NCI-H187 treated with DMSO at 0.1 percent for 48 hours (cell line): ENCODE data around the gene MEDAG.
"Not testable (repeated sequence)": the region's sequence is repeated elsewhere in the genome, so short reads cannot be mapped to it uniquely, and the experiment has no call there.

Source experiments
- DNase-seq: peaks from one replicate; lab custom pipeline; 2025; lab: John Stamatoyannopoulos, UW

Gene MEDAG

DNA sequence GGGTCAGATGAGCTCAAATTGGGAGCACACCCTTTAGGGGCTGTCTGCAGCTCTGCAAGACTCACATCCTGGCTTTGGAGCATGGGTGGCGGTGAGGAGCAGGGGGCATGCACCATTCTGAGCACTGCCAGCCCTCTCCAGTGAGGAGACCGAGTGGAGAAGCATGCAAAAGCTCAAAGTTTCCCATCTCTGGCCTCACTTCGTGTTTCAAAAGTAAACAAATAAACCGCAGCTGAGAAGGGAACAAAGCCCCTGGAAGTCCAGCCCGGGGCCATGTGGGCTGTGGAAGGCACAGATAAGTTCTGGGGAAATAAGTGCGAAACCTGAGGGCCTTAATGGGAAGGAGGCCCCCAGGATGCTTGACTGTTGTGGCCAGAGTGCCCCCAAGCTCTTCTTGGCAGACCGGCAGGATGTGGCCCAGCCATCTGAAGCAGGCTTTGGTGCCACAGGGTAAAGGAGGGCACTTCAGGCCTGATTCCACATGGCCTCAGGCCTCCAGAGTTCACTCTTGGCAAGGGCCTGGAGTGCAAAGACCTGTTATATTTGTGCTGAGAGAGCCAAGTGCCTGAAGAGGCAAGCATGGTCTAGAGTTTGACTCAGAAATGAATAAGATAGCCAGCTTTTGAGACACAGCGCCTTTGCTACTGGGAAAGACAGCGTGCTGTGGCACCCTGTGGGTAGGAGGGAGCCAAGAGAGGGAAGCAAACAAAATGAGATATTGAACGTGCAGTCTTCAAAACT is 1.2 kb downstream of the MEDAG start:
- DNase-seq, result no peak

DNA sequence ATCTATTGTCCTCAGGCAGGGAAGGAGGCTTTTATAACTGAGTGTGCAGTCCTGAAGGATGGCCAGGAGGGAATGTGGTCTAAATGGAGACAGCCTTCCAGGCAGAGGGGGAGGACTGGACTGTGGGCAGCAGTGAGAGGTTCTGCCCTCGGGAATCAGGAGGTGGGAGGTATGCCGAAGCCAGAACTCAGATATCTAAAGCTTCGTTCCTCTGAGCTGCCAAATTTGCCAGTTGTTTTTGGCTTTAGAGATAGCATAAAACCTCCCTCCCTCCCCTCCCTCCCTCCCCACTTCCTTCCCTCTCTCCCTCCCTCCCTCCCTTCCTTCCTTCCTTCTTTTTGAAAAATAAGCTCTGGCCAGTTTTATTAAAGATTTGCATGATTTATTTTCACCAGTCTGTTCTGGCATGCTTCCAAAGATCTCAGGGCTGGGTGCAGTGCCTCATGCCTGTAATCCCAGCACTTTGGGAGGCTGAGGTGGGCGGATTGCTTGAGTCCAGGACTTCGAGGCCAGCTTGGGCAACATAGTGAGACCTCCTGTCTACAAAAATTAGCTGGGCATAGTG is 2.4 kb downstream of the MEDAG start:
- DNase-seq, result no peak

DNA sequence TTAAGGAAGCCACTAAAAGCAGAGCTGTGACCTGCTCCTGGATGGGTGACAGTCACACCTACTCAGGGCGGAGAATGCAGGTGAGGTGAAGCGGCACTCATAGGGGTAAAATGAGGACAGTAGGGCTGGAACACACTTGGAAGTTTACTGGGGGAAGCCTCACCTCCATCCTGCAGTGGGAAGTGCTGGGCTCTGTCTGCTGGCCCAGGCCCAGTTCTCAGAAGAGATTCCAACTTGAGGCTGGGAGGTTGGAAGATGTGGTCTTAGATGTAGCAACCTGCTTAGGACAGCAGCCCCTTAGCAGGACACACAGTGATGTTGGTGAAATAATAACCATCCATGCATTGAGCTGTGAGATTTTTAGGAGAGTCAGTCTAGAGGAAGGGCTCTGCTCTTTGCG is 4.6 kb downstream of the MEDAG start:
- DNase-seq, result no peak

DNA sequence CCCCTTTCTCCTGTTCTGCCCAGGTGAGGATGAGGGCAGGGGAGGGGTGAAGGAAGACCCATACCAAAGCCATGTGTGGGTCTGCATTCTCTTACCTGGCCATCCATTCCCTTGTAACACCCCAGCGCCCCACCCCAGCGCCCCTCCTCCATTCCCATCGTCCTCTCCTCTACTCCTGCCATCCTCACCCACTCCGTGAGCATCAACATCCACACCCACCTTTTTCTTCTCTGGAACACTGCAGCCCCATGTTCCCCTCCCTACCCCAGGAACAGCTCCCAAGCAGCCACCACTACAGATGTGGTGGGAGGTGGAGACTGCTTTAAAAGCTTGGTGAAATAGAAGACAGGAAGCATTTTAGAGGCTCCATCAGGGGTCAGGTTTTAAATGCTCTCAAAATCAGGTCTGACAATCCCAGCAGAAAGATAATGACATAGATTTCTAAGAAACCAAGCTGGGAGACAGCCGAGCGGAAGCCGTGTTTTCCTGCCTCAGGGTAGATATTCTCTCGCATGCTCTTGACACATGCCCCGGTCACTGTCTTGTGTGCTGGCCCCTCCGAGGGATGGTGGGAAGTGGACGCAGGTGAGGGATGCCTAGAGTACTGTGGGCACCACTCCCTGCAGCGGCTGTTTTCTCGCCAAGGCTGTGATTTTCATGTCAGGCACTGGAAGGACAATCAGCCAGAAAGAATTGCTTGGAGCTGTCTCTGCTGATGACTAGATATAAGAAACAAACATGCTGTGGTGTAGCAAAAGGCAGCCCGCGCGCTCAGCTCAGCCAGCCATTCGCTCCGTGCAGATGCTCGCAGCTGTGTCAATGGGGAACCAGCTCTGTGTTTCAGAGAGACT is 9.8 kb downstream of the MEDAG start:
- DNase-seq, result no peak

DNA sequence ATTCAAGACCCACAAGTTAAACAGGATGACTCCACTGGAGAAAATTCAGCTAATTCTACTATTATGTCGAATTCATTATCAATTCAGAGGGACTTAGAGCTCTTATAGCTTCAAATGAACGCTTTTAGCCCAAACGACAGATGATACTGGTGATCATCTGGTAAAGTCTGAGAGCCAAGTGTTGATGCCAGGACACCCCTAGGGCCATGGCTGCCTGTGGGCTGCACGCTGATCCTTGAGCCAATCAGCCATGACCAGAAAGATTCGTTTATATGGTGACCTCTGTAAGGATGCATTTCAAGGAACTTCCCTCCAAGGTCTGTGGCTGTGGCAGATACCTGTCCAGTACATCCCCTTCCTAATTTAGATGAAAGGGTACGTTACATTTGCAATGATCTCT is 10.9 kb downstream of the MEDAG start:
- DNase-seq, result no peak

DNA sequence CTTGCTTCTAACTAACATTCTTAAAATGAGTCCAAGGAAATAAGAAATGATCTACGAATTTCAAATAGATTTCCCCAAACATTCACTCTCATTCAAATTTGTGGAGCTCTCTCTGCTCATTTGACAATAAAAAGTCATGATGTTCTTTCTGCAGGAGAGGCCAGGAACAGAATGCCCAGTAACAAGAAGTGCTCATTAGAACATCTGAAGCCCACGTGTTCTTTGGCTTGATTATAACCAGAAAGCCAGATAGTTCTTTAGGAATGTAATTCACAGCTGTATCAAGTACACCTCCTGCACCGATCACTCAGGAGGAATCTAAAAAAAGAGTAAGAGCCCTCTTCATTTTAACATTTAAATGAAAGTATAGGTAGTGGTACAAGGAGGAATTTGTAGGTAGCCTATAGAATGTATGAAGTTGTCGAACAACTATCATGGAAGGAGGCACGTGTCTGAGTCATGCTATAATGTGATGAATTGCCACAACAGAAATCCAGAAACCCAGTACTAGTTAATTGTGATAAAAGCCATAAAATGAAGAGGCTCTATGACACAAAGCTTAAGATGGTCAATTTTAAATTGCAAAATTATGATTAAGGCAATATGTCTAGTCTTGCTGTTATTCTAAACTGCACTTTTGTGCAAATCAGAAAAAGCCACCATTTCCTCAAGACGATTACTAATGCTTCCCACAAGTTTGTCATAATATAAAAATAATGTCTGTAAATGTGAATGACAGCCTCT is 12.8 kb downstream of the MEDAG start:
- no peak for DNase-seq

DNA sequence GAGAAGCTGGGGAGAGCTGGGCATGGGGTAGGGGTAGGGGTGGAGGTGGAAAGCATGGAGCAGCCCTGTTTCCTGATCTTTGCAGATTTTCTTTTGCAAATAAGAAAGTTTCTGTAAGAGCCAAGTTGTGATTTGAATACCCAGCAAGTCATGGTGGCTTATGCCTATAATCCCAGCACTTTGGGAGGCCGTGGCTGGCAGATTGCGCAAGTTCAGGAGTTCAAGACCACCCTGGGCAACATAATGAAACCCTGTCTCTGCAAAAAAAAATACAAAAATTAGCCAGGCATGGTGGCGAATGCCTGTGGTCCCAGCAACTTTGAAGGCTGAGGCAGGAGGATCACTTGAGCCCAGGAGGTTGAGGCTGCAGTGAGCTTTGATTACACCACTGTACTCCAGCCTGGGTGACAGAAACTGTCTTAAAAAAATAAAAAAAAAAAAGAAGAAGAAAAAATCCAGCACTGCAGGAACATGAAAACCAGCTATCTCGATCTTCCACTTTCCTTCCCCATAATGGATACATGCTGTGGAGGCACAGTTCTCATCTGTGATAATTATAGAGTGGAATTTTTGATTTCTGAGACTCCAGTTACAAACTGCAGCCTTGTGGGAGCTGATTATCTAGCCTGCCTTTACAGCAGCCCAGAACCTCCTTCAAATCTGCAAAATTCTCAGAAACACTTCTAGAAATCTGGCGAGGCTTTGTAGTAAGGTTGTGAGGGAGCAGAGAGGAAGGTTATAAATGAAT is 14.3 kb downstream of the MEDAG start:
- no peak for DNase-seq

DNA sequence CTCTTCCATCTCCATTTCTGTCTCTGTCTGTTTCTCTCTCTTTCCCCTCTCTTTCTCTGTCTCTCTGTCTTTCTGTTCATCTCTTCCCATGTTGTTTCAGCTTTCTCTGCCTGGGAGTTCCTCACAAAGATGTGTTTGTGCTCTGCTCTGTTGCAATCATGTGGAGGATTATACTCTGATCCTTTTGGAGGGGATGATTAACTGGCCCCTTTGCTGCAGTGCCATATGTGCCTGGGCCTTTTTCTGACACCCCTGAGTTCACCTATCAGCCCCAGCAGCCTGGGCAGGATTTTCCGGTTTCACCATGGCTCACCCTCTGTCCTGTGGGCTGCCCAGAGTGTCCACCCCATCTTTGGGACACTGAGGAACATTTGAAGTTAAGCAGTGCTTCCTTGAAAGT is 17.3 kb downstream of the MEDAG start:
- DNase-seq, result no peak

DNA sequence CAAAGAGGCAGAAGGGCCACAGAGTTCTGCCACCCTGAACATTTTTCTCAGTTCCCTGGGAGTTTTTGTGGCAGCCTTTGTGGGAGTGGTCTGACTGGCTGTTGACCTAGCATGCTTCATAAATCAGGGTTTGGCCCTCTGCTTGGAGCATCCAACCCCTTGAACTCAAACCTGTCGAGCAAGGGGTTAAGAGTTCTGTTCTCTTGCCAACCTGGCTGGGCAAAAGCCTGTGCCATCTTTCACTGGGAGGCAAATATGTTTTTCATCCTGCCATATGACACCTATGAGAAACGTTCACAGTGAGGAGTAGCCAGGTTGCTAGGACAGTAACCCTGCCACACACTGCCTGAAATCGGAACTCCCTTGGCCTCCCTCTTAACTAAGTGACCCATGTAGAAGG is 18.6 kb downstream of the MEDAG start:
- DNase-seq, result no peak

DNA sequence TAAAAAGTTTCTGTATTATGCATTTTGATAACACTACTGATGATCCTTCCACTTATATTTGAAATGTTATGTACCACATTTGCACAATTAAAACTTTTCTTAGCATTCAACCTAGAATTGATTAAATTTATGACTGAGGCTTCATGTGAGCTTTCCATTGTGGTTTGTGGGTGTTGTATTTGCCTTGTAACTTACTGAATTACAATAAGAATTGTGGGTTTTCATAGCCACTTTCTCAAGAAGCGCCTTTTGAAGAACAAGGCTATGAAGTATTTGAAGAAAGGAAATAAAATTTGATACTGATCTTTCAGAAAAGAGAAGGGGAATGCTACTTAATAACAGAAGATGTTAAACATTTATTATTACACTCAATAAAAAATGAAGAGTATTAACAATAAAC is 19.4 kb downstream of the MEDAG start:
- no peak for DNase-seq

DNA sequence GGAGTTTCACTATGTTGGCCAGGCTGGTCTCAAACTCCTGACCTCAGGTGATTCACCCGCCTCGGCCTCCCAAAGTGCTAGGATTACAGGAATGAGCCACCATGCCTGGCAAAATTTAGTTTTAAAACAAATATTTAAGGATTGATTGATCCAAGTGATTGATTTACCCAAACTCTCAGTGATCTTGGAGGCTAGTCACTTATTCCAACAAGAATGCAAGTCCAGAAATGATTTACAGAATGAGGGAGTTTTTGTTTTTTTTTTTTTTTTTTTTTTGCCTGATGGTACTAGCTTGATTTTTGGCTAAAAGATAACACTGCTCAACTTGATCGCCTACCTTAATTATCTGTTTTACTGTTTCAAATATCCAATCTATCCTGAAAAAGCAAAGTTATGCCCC is 20.7 kb downstream of the MEDAG start:
- DNase-seq, result no peak

DNA sequence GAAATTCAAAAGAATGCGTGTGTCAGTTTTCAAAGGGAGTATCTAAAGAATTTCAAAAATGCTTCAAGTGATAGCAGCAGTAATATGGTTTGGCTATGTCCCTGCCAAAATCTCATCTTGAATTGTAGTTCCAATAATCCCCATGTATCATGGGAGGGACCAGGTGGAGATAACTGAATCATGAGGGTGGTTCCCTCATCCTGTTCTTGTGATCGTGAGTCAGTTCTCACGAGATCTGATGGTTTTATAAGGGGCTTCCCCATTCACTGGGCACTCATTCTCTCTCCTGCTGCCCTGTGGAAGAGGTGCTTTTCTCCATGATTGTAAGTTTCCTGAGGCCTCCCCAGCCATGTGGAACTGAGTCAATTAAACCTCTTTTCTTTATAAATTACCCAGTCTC is 21.1 kb downstream of the MEDAG start:
- not testable (repeated sequence) for DNase-seq

DNA sequence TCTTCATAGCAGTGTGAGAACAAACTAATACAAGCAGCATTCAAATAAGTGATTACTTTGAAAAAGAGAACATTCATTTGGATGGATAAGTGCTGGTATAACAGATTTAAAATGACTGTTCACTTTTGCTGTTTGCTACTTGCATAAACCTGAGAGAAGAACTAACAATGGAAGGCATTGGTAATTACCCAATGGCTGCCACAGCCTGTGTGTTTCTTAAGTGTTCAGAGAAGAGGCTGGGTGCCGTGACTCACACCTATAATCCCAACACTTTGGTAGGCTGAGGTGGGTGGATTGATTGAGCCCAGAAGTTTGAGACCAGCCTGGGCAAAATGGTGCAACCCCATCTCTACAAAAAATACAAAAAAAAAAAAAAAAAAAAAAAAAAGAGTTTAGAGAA is 21.5 kb downstream of the MEDAG start:
- DNase-seq, result no peak

DNA sequence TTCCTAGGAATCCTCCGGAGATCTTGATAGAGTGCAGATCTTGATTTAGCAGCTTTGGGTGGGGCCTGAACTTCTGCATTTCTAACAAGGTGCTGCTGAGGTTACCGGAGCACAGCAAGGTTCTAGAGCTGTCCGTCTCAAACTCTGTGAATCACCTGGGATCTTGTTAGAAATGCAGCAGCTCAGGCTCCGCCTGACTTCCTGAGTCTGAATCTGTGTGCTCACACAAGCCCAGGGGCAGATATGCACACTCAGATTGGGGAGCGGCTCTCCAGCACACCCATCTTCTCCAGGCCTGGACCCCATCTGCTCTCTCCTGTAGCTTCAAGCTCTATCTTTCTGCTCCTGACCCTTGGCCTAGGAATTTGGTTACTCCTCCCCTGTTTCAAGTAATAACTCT is 22.9 kb downstream of the MEDAG start:
- no peak for DNase-seq

DNA sequence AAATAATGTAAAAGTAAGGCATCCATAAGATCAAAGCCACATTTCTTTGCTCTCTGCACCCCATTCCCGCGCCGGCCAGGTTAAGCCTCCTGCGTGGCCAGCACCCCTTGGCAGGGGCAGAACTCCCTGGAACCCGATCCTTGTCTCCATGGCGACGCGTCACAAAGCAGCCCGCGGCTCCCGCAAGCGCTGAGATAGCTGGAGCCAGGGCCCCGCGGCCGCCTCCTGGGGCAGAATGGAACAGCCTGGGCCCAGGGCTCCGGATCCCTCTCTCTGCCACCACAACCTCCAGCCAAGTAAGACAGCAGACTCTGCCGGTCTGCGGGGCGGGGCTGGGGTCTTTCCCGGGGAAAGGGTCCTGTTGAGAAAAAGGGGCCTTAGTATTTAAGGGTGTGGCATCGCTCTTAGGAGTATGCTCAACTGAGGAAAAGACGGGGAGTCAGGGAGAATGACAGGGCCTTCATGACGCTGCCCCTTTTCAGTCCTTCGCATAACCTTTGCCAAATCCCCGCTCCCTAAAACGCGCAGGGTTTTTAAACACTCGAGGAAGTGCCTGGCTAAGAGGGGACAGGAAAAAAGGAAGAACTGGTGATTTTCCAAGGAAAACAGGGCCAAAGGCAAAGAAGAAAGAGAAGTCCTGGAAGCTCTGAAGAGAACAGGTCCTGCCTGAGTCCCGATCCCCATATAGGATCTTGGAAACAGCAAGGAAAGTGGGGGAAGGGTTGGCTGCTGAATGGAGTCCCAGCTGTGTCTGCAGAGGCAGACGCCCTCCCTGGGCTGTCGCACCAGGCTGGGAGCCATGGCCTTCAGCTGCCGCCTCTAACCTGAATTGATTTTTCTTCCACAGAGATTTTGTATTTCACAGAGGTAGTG is 26.6 kb downstream of the MEDAG start, which contains the start of gene TEX26:
TSS of gene TEX26 (plus strand) at position 176 of the 873 bp plus-strand sequence. CDS start at position 236, 60 bp downstream.
- DNase-seq, result no peak

DNA sequence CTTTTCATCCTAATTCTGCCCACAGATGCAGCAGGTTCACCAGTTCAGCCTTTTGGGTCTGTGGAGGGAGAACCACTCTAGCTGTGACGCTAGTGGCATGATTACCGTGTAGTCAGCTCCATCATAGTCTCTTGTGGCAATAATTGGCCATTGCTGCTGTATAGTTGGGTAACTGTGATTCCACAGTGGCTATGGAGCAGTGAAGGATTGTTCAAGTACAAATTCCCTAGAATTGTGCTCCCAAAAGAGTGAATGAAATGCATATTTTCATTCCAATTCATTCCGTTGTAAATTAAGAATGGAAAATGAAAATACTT is 27.2 kb downstream of the MEDAG start:
- DNase-seq, result no peak

DNA sequence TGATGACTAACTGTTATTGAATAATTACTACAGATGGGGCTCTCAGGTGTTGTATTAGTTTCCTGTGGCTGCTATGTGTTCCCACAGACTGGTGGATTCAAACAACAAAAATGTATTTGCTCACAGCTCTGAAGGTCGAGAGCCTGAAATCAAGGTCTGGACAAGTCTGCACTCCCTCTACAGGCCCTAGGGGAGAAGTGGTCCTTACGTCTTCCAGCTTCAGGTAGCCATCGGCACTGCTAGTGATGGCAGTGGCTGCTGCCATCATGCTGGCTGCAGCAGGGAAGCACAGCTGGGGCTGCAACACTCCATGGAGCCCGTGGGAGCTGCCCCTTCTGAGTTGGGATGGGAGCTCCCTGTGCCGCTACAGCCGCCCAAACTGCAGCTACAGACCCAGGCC is 28.3 kb downstream of the MEDAG start:
- no peak for DNase-seq

DNA sequence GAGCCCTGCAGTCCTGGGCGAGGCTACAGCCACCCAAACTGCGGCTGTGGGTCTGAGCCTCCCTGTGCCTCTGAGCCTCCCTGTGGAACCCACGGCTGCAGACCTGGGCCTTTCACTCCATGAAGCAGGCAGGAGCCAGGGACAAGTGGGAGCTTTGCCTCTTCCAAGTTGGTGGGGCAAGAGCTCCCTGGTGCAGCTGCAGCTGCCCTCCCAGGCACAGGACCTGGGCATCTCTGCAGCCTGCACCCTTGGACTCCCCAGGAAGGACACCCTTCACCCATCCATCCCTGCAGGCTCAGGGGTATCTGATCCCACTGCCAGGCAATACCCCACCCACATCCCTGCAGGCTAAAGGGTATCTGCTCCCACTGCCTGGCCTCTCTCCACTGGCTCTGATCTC is 28.7 kb downstream of the MEDAG start:
- no peak for DNase-seq

DNA sequence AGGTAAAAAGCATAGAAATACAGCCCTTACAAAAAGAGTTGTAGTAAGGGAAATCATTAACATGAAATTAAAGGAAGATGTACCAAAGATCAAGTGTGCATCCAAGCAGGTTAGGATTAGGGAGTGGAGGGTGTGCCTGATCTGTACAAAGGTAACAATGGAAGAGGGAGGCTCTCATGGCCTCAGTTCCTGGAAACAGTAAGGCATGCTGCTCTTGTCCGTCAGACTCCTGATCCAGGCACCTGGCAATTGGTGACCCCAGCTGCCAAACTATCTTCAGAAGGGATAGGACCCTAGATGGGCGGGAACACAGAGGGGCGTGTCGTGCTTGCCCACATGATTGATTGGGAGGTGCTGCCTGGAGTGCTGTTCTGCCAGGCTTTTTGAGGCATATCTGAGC is 30.9 kb downstream of the MEDAG start:
- DNase-seq, result no peak

DNA sequence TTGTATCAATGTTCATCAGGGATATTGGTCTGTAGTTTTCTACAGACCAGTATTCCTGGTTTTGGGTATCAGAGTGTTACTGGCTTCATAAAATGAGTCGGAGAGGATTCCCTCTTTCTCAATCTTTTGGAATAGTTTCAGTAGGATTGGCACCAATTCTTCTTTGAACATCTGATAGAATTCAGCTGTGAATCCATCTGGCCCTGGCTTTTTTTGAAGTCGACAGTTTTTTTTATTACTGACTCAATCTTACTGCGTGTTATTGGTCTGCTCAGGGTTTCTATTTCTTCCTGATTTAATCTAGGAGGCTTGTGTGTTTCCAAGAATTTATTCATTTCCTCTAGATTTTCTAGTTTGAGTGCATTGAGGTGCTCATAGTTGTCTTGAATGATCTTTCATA is 37.8 kb downstream of the MEDAG start:
- DNase-seq, result no peak
